Osteoblast (primary cell): ENCODE measurements around the gene VWA5B2. TPM values are rescaled to one million over a fixed set of nuclear protein-coding genes. Genes with fewer than 3 reads are reported as not detected.

ENCODE experiments used
- DNase-seq: peaks from one replicate; pipeline ENCODE4 v3.0.0; 2011; ENCODE audit warnings: low spot score, mixed read lengths; ENCODE audit not compliant: insufficient read length; ENCODE audit errors: missing footprints
- H2AFZ ChIP-seq: 2 replicates; pipeline ENCODE4 v1.6.0; 2011; ENCODE audit warnings: mild to moderate bottlenecking, low read length
- H3K27ac ChIP-seq: 2 replicates; pipeline ENCODE4 v1.5.1; 2011; ENCODE audit warnings: mild to moderate bottlenecking, low read depth, low read length, moderate library complexity
- H3K27me3 ChIP-seq: 2 replicates; pipeline ENCODE4 v1.6.0; 2012; ENCODE audit warnings: mild to moderate bottlenecking, control low read depth, inconsistent platforms, low read length, moderate library complexity; ENCODE audit not compliant: insufficient read depth
- H3K36me3 ChIP-seq: 2 replicates; pipeline ENCODE4 v1.5.1; 2011; ENCODE audit warnings: mild to moderate bottlenecking, low read length, control low read depth, moderate library complexity; ENCODE audit not compliant: insufficient read depth
- H3K4me1 ChIP-seq: 2 replicates; pipeline ENCODE4 v1.5.1; 2011; ENCODE audit warnings: mild to moderate bottlenecking, low read length, control low read depth, moderate library complexity; ENCODE audit not compliant: insufficient read depth
- H3K4me2 ChIP-seq: 2 replicates; pipeline ENCODE4 v1.6.0; 2011; ENCODE audit warnings: mild to moderate bottlenecking, low read length; ENCODE audit not compliant: insufficient read depth
- H3K4me3 ChIP-seq: fragments of 200-600 bp; sonication (generic); 3 replicates; pipeline ENCODE4 v1.5.1; 2012; ENCODE audit warnings: mild to moderate bottlenecking, low read length, inconsistent platforms; ENCODE audit not compliant: insufficient read depth
- H3K79me2 ChIP-seq: 2 replicates; pipeline ENCODE4 v1.6.0; 2012; ENCODE audit warnings: mild to moderate bottlenecking, low read length, control low read depth, inconsistent platforms; ENCODE audit not compliant: insufficient read depth
- H3K9me3 ChIP-seq: 2 replicates; pipeline ENCODE4 v1.5.1; 2011; ENCODE audit warnings: low read depth, low read length, control low read depth
- H4K20me1 ChIP-seq: 2 replicates; pipeline ENCODE4 v1.6.0; 2012; ENCODE audit warnings: mild to moderate bottlenecking, low read length, control low read depth; ENCODE audit not compliant: insufficient read depth
- total RNA-seq: library from RNA; depleted of rRNA; stranded (reverse); fragments of >200 nt; gene quantifications from 2 replicates; pipeline ENCODE4 v1.2.3, GENCODE V29; 2012
- TF ChIP-seq, protein P1 (sequence below): IDR thresholded peaks from 2 replicates; pipeline ENCODE4 v1.5.1; 2011; ENCODE audit warnings: mild to moderate bottlenecking, low read depth, low read length, moderate library complexity; ENCODE audit errors: extremely low read depth

VWA5B2 gene
- total RNA-seq, 1 donor = not detected

DNA sequence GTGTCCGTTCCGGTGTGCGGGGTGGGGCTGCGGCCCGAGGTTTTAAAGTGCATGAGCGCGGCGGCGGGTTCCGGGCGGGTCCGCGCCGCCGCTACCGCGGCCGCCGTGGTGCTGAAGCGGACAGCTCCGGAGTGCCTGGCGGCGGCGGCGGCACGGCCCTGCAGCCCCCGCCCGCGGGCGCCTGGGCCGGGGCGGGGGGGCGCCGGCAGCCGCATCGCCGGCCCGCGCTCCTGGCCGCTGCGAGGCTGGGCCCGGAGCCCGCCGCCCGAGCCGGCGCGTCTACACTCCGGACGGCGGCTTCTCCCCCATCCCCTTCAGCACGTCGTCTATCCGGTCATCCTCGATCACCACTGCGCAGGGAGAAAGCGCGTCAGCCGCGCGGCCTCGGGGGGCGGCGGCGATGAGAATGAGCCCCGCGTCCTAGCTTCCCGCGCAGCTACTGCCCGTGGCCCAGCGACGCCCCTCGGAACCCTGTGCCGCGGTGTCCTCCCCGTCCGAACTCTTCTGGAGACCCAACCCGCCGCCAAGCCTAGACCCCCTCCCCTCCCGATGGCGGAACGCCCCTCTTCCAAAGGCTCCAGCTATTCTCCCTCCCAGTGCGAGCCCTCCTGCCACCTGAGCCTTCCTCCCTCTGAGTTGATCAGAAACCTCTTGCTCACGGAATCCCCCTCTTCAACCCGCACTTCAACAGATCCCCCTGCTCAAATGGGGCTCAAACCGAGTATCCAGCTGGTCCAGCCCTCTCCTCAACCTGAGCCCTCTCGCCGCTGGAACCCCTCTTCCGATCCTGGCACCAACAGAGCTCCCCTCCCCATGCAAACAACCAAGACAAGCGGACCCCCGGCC is 30.7 kb downstream of the VWA5B2 start:
- H3K36me3 ChIP-seq = no peaks in the 10 kb centered on the region
- peaks cover 33% of the 10 kb centered on the region for H3K27me3 ChIP-seq
- no peaks in the 10 kb centered on the region for H3K9me3 ChIP-seq
- TF ChIP-seq, protein P1, sequence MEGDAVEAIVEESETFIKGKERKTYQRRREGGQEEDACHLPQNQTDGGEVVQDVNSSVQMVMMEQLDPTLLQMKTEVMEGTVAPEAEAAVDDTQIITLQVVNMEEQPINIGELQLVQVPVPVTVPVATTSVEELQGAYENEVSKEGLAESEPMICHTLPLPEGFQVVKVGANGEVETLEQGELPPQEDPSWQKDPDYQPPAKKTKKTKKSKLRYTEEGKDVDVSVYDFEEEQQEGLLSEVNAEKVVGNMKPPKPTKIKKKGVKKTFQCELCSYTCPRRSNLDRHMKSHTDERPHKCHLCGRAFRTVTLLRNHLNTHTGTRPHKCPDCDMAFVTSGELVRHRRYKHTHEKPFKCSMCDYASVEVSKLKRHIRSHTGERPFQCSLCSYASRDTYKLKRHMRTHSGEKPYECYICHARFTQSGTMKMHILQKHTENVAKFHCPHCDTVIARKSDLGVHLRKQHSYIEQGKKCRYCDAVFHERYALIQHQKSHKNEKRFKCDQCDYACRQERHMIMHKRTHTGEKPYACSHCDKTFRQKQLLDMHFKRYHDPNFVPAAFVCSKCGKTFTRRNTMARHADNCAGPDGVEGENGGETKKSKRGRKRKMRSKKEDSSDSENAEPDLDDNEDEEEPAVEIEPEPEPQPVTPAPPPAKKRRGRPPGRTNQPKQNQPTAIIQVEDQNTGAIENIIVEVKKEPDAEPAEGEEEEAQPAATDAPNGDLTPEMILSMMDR = no peak
- H3K4me1 ChIP-seq = peaks cover 3% of the 10 kb centered on the region
- no peak overlapping the region for H3K4me3 ChIP-seq
- H3K27ac ChIP-seq = no peak overlapping the region
- DNase-seq = peak; percentile 98
- H3K4me2 ChIP-seq = peak overlapping the region; percentile 28
- no peaks in the 10 kb centered on the region for H3K79me2 ChIP-seq
- peaks cover 25% of the 10 kb centered on the region for H4K20me1 ChIP-seq
- no peak overlapping the region for H2AFZ ChIP-seq

DNA sequence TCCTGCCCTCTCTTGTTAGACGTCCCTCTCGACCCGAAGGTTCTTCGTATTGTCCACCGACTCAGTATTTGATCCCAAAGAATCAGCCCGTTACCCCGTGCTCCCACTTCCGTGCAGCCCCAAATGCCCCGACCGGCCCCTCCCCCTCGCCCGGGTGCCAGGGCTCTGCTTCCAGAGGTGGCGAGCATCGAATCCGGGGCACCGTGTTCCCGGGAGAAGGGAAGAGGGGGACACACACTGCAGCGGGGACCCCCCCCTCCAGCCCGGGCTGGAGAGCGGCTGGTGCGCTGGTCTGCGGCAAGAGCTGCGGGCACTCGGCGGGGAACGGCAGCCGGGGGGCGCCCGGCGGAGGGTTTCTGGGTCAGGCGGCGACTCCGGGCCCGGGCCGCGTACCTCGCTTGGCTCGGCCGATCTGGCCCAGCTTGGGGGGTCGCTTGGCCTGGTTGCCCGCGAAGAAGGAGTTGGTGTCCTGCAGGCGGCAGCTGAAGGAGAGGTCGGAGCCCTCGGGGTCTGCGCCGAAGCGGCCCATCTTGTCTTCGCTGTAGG is 31.4 kb downstream of the VWA5B2 start:
- peak; percentile 88 for DNase-seq
- Histone ChIP-seq H3K27ac (no peak overlapping the region), H3K4me1 (peaks cover 3% of the 10 kb centered on the region), H3K4me2 (peak overlapping the region; percentile 48), H3K9me3 (no peaks in the 10 kb centered on the region), H3K4me3 (peak overlapping the region; percentile 53), H2AFZ (no peak overlapping the region), H3K36me3 (no peaks in the 10 kb centered on the region), H4K20me1 (peaks cover 19% of the 10 kb centered on the region), H3K27me3 (peaks cover 35% of the 10 kb centered on the region), H3K79me2 (no peaks in the 10 kb centered on the region)
- TF ChIP-seq, protein P1 = no peak

DNA sequence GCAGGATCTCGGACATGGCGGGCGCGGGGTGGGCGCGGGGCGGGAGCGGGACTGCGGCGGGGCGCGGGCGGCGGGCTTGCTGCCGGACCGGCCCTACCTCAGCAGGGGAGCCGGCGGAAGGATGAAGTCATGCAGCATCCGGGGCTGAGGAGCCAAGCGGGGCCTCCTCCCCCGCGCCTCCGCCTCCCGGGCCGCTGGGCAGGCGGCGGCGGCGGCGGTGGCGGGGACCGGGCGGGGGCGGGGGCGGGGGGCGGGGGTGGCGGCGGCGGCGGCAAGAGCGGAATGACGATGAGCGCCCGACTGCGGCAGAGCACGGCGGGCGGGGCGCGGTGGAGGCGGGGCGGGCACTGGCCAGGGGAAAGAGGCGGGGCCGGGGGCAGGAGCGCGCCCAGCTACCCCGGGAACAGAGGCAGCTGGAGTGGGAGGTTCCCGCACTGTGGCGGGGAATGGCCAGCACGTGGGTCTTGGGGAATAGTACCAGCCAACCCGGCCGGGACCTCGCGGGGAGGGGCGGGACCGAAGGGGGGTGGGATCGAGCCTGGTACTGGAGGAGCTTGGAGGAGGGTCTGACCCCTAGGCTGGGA is 32.0 kb downstream of the VWA5B2 start, which contains the start of gene CAMK2N2:
Gene CAMK2N2 (minus strand): TSS at position 284 of the 584 bp plus-strand sequence. CDS start 268 bp downstream, at position 16.
- TF ChIP-seq, protein P1 = no peak
- Histone ChIP-seq H3K27ac (no peak within 1 kb of the TSS), H4K20me1 (peaks cover 19% of the 10 kb centered on the region), H3K36me3 (no peaks in the 10 kb centered on the region), H2AFZ (peak within 1 kb of the TSS; percentile 56), H3K27me3 (peaks cover 35% of the 10 kb centered on the region), H3K9me3 (no peaks in the 10 kb centered on the region), H3K4me2 (peak within 1 kb of the TSS; percentile 79), H3K4me3 (peak within 1 kb of the TSS; percentile 57), H3K4me1 (peaks cover 3% of the 10 kb centered on the region), H3K79me2 (no peaks in the 10 kb centered on the region)
- peak; percentile 98 for DNase-seq
